A673 (cell line): Measurements from ENCODE around the gene SNX13. TPM values are rescaled to one million over a fixed set of nuclear protein-coding genes. Genes with fewer than 3 reads are reported as not detected.

Experiments used
- BruUV-seq: library from RNA; stranded (reverse); fragments of 400-500 nt; replicated peaks from 2 replicates; lab custom pipeline; 2021; lab: Mats Ljungman, UMichigan
- CTCF ChIA-PET: fragments of 300-600 bp; sonication (Branson Sonifier 250); formaldehyde crosslinking; loops from one replicate; lab custom pipeline; 2022; ENCODE audit warnings: antibody characterized with exemption; lab: Charles Lee
- POLR2A ChIA-PET: fragments of 300-600 bp; sonication (Branson Sonifier 250); formaldehyde crosslinking; loops from one replicate; lab custom pipeline; 2022; ENCODE audit warnings: antibody characterized with exemption; ENCODE audit not compliant: low non-redundant PET; lab: Charles Lee
- DNase-seq: peaks from one replicate; pipeline ENCODE4 v3.0.0-alpha.2; 2015; ENCODE audit warnings: low spot score
- H3K27ac ChIP-seq: fragments of 200-600 bp; sonication (generic); 2 replicates; pipeline ENCODE4 v1.5.1; 2016; ENCODE audit warnings: mixed run types, low read depth, mild to moderate bottlenecking, mixed read lengths, antibody characterized with exemption, low read length; ENCODE audit not compliant: poor library complexity, severe bottlenecking
- H3K27me3 ChIP-seq: fragments of 200-600 bp; sonication (generic); replicated peaks from 2 replicates; pipeline ENCODE4 v1.6.1; 2017; ENCODE audit warnings: mixed run types, low read depth, mild to moderate bottlenecking, mixed read lengths, antibody characterized with exemption, low read length; ENCODE audit not compliant: insufficient read depth, poor library complexity
- H3K36me3 ChIP-seq: fragments of 200-600 bp; sonication (generic); 2 replicates; pipeline ENCODE4 v1.6.1; 2016; ENCODE audit warnings: mixed run types, mild to moderate bottlenecking, mixed read lengths, antibody characterized with exemption, low read length; ENCODE audit not compliant: insufficient read depth, poor library complexity, severe bottlenecking
- H3K4me1 ChIP-seq: fragments of 200-600 bp; sonication (generic); 2 replicates; pipeline ENCODE4 v1.6.1; 2017; ENCODE audit warnings: mixed run types, mild to moderate bottlenecking, mixed read lengths, antibody characterized with exemption, low read length; ENCODE audit not compliant: insufficient read depth, poor library complexity, severe bottlenecking
- H3K4me3 ChIP-seq: fragments of 200-600 bp; sonication (generic); 2 replicates; pipeline ENCODE4 v1.5.1; 2016; ENCODE audit warnings: low read depth, mixed run types, mild to moderate bottlenecking, mixed read lengths, low read length; ENCODE audit not compliant: poor library complexity, severe bottlenecking
- H3K9me3 ChIP-seq: fragments of 200-600 bp; sonication (generic); 2 replicates; pipeline ENCODE4 v1.6.1; 2016; ENCODE audit warnings: mixed run types, low read depth, mild to moderate bottlenecking, mixed read lengths, antibody characterized with exemption, low read length; ENCODE audit not compliant: poor library complexity, severe bottlenecking
- CTCF ChIP-seq: fragments of 300-800, 200-600 bp; sonication (generic); conservative IDR thresholded peaks from 2 replicates; pipeline ENCODE4 v1.5.1; 2017; ENCODE audit warnings: low read depth, mild to moderate bottlenecking, antibody characterized with exemption, low read length, moderate library complexity, mixed read lengths
- EZH2 ChIP-seq: fragments of 200-600 bp; sonication (generic); IDR thresholded peaks from 2 replicates; pipeline ENCODE4 v1.6.1; 2017; ENCODE audit warnings: borderline replicate concordance, low read depth, mild to moderate bottlenecking, mixed read lengths, antibody characterized with exemption, low read length; ENCODE audit not compliant: poor library complexity, severe bottlenecking
- intact Hi-C: fragments of 100-400 bp; cut with micrococcal nuclease; formaldehyde crosslinking; loops from one replicate; pipeline ENCODE4 v1.10.0; 2022; ENCODE audit not compliant: unreplicated experiment
- total RNA-seq: library from RNA; stranded (reverse); gene quantifications from 2 replicates; pipeline ENCODE4 v1.2.3, GENCODE V29; 2021

SNX13 gene
- total RNA-seq, 1 experiment from 2014 or later = 31.2 TPM

- POLR2A ChIA-PET = no interaction called here
Observed at GRCh38 chr7:17937506-17938120, 2.7 kb downstream of the SNX13 start.

GRCh38 chr7:17936321-17936720, 4.0 kb downstream of the SNX13 start:
- DNase-seq = no peak
- BruUV-seq = no TSS peak
- H3K9me3 ChIP-seq = no peaks in the 10 kb centered on the region
- CTCF ChIA-PET = no interaction called here
- no peaks in the 10 kb centered on the region for H3K27me3 ChIP-seq
- H3K4me3 ChIP-seq = no peak overlapping the region
- no peak overlapping the region for H3K27ac ChIP-seq
- POLR2A ChIA-PET = no interaction called here
- intact Hi-C loops = no loop called here
- no peak for TF ChIP-seq CTCF
- no peak for TF ChIP-seq EZH2
- H3K36me3 ChIP-seq = no peaks in the 10 kb centered on the region
- peaks cover 11% of the 10 kb centered on the region for H3K4me1 ChIP-seq

More at GRCh38 chr7:17937506-17938120, 2.7 kb downstream of the SNX13 start:
- Histone ChIP-seq H3K9me3 (no peaks in the 10 kb centered on the region), H3K27me3 (no peaks in the 10 kb centered on the region), H3K4me3 (peak overlapping the region; percentile 92), H3K36me3 (no peaks in the 10 kb centered on the region), H3K4me1 (peaks cover 11% of the 10 kb centered on the region), H3K27ac (no peak overlapping the region)
- CTCF ChIA-PET = no interaction called here
- intact Hi-C loops = no loop called here
- TF ChIP-seq CTCF (no peak), EZH2 (no peak)
- BruUV-seq = no TSS peak
- DNase-seq = no peak

GRCh38 chr7:17934612-17935240, 5.6 kb downstream of the SNX13 start:
- BruUV-seq = no TSS peak
- Histone ChIP-seq H3K4me3 (no peak overlapping the region), H3K9me3 (no peaks in the 10 kb centered on the region), H3K27ac (no peak overlapping the region), H3K27me3 (no peaks in the 10 kb centered on the region), H3K36me3 (no peaks in the 10 kb centered on the region), H3K4me1 (peaks cover 11% of the 10 kb centered on the region)
- intact Hi-C loops = no loop called here
- POLR2A ChIA-PET = no interaction called here
- CTCF ChIA-PET = no interaction called here
- TF ChIP-seq CTCF (no peak), EZH2 (no peak)
- no peak for DNase-seq
